ENCODE measurements around the gene AADACL4. TPM values are rescaled to one million over a fixed set of nuclear protein-coding genes. Genes with fewer than 3 reads are reported as not detected.

The AADACL4 gene
- total and polyA plus RNA-seq, 10 of the 15 experiments (the other 5 are each of a cell fraction or from before 2014, with no cell fraction given), result not detected

DNA sequence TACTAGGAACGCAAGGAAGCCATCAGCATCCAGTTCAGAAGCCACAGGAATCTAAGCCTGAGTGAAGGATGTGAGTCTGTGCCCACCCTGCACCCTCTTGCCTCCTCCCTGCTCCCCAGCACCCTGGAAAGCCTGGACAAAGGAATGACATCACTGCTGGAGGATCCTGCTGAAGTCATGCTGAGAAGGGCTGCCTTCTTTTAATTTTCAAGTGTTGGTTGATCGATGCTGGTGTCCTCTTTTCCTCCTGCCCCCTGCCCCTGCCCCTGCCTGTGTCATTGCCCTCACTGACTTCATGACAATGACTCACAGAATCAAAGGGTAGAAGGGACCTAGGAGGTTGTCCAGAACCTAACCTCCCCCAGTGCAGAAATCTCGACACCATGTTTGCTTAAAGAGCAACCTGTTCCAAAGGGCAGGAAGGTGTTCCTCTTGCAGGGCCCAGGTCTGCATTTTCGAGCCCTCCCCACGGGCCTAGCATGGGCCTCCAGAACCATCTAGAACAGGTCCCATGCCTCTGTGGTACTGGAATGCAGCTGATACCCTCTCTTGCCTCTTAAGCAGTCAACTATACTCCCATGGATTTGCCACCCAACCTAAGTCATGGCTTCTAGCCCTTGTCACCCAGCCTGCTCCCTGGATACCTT lies 35.5 kb upstream of the AADACL4 start:
- H3K27me3 ChIP-seq (replicated peaks in 1 of 2; ENCODE audit: control insufficient read depth in 2 of 2, insufficient read depth in 2 of 2, low read length in 1 of 2), result no peaks in the 10 kb centered on the region; a peak in 1 of 4 replicates
- ATAC-seq (no peak), DNase-seq (ENCODE audit: low read depth, low spot score) (no peak), FAIRE-seq (no peak)
- H3K4me1 ChIP-seq (ENCODE audit: control insufficient read depth, insufficient read depth, low read length), result no peaks in the 10 kb centered on the region
- in situ Hi-C loops (cut with MboI) (no loop called here), intact Hi-C loops (cut with micrococcal nuclease; ENCODE audit: unreplicated experiment) (no loop called here)
- BruUV-seq (replicated peaks), result no TSS peak
- no peak overlapping the region for H3K4me3 ChIP-seq
- no peak for TF ChIP-seq IKZF1 (conservative IDR thresholded peaks at IDR 0.05)
- TF ChIP-seq TARDBP (IDR thresholded peaks at IDR 0.05; ENCODE audit: borderline replicate concordance), result no peak
- no peak for TF ChIP-seq LARP7 (IDR thresholded peaks at IDR 0.05)
- no peak for TF ChIP-seq KDM1A (IDR thresholded peaks at IDR 0.05; ENCODE audit: borderline replicate concordance)
- TF ChIP-seq, protein P1, sequence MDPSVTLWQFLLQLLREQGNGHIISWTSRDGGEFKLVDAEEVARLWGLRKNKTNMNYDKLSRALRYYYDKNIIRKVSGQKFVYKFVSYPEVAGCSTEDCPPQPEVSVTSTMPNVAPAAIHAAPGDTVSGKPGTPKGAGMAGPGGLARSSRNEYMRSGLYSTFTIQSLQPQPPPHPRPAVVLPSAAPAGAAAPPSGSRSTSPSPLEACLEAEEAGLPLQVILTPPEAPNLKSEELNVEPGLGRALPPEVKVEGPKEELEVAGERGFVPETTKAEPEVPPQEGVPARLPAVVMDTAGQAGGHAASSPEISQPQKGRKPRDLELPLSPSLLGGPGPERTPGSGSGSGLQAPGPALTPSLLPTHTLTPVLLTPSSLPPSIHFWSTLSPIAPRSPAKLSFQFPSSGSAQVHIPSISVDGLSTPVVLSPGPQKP (IDR thresholded peaks at IDR 0.05; ENCODE audit: low read depth, low read length), result no peak
- no peaks in the 10 kb centered on the region for H3K36me3 ChIP-seq (ENCODE audit: control insufficient read depth in 2 of 2, insufficient read depth in 2 of 2, low read length in 1 of 2)
- CTCF ChIA-PET, result no interaction called here
- H2AFZ ChIP-seq (ENCODE audit: control insufficient read depth, low read depth, low read length), result no peak overlapping the region
- H3K9me3 ChIP-seq (replicated peaks; ENCODE audit: control insufficient read depth, insufficient read depth, low read length), result peaks cover 1% of the 10 kb centered on the region; the same call in 2 of the 3 replicates
- no peak overlapping the region for H3K4me2 ChIP-seq (ENCODE audit: control insufficient read depth, insufficient read depth)
- SMC1A ChIA-PET (ENCODE audit: uncharacterized antibody, unreplicated experiment), result no interaction called here
- WGBS (ENCODE audit: insufficient coverage, insufficient replicate concordance, low lambda C conversion rate, missing lambda C conversion rate), result 20% methylated on average over 5 of the region's 5 CpGs
- RAD21 ChIA-PET (ENCODE audit: unreplicated experiment), result no interaction called here
- no peaks in the 10 kb centered on the region; the same call in 1 of the 2 replicates for H4K20me1 ChIP-seq (ENCODE audit: control insufficient read depth, insufficient read depth)
- no peak overlapping the region for H3K27ac ChIP-seq (ENCODE audit: control insufficient read depth, insufficient read depth)
- POLR2A ChIA-PET, result no interaction called here
- H3K9ac ChIP-seq (ENCODE audit: control insufficient read depth, insufficient read depth, low read length), result no peak overlapping the region
- no peaks in the 10 kb centered on the region for H3K79me2 ChIP-seq (ENCODE audit: control insufficient read depth, insufficient read depth, low read length)

DNA sequence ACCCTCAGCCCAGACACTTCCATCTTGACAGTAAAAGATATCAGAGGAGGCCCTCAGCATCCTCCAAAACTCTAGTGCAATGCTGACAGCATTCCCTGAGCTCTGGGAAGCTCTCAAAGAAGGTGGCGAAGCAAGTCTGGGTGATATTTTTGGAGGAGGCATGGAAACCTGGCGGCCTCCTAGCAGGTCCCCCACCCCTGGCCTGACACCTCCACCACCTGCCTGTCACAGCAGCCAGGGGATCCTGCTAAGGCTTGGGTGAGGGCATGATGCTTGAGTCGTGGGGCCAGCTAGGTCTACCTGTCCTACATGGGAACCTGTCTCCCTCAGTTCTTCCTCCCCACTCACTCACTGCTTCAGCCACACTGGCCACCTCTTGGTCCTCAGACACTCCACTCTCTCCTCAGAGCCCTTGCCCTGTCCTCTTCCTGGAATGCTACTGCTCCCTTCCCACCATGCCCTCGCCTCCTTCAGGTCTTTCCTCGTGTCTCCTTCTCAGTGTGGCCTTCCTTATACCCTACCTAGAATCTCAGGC lies 34.3 kb upstream of the AADACL4 start:
- H3K79me2 ChIP-seq (ENCODE audit: control insufficient read depth, insufficient read depth, low read length), result no peaks in the 10 kb centered on the region
- WGBS (ENCODE audit: insufficient coverage, insufficient replicate concordance, low lambda C conversion rate, missing lambda C conversion rate), result 5% methylated on average over 5 of the region's 5 CpGs
- no peaks in the 10 kb centered on the region for H3K4me1 ChIP-seq (ENCODE audit: control insufficient read depth, insufficient read depth, low read length)
- no peak overlapping the region for H3K27ac ChIP-seq (ENCODE audit: control insufficient read depth, insufficient read depth)
- ATAC-seq, result no peak
- DNase-seq (ENCODE audit: low read depth, low spot score), result no peak
- no peaks in the 10 kb centered on the region; the same call in 1 of the 2 replicates for H4K20me1 ChIP-seq (ENCODE audit: control insufficient read depth, insufficient read depth)
- ChIA-PET CTCF (no interaction called here), RAD21 (ENCODE audit: unreplicated experiment) (no interaction called here), POLR2A (no interaction called here), SMC1A (ENCODE audit: uncharacterized antibody, unreplicated experiment) (no interaction called here)
- no peak overlapping the region for H3K9ac ChIP-seq (ENCODE audit: control insufficient read depth, insufficient read depth, low read length)
- intact Hi-C loops (cut with micrococcal nuclease; ENCODE audit: unreplicated experiment), result no loop called here
- H3K4me2 ChIP-seq (ENCODE audit: control insufficient read depth, insufficient read depth), result no peak overlapping the region
- no peak overlapping the region for H2AFZ ChIP-seq (ENCODE audit: control insufficient read depth, low read depth, low read length)
- H3K27me3 ChIP-seq (replicated peaks in 1 of 2; ENCODE audit: control insufficient read depth in 2 of 2, insufficient read depth in 2 of 2, low read length in 1 of 2), result no peaks in the 10 kb centered on the region; a peak in 2 of 4 replicates
- no peak for FAIRE-seq
- no TSS peak for BruUV-seq (replicated peaks)
- in situ Hi-C loops (cut with MboI), result no loop called here
- peaks cover 1% of the 10 kb centered on the region; the same call in 2 of the 3 replicates for H3K9me3 ChIP-seq (replicated peaks; ENCODE audit: control insufficient read depth, insufficient read depth, low read length)
- H3K36me3 ChIP-seq (ENCODE audit: control insufficient read depth in 2 of 2, insufficient read depth in 2 of 2, low read length in 1 of 2), result no peaks in the 10 kb centered on the region
- H3K4me3 ChIP-seq, result no peak overlapping the region
- TF ChIP-seq ETV6 (conservative IDR thresholded peaks at IDR 0.05 in 1 of 2, IDR thresholded peaks at IDR 0.05 in 1 of 2; ENCODE audit: borderline replicate concordance in 1 of 2, low read depth in 1 of 2), result no peak
- TF ChIP-seq, protein P2, sequence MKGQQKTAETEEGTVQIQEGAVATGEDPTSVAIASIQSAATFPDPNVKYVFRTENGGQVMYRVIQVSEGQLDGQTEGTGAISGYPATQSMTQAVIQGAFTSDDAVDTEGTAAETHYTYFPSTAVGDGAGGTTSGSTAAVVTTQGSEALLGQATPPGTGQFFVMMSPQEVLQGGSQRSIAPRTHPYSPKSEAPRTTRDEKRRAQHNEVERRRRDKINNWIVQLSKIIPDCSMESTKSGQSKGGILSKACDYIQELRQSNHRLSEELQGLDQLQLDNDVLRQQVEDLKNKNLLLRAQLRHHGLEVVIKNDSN (IDR thresholded peaks at IDR 0.05; ENCODE audit: borderline replicate concordance, extremely low read length, insufficient read depth, low read depth, low read length), result no peak
- TF ChIP-seq POLR2A (IDR thresholded peaks at IDR 0.05; ENCODE audit: low read depth, low read length), result no peak
- TF ChIP-seq RB1 (IDR thresholded peaks at IDR 0.05; ENCODE audit: borderline replicate concordance), result no peak
- no peak for TF ChIP-seq RBBP5 (conservative IDR thresholded peaks at IDR 0.05)
- no peak for TF ChIP-seq ASH2L (IDR thresholded peaks at IDR 0.05; ENCODE audit: borderline replicate concordance, low read depth)
- TF ChIP-seq, protein P3, sequence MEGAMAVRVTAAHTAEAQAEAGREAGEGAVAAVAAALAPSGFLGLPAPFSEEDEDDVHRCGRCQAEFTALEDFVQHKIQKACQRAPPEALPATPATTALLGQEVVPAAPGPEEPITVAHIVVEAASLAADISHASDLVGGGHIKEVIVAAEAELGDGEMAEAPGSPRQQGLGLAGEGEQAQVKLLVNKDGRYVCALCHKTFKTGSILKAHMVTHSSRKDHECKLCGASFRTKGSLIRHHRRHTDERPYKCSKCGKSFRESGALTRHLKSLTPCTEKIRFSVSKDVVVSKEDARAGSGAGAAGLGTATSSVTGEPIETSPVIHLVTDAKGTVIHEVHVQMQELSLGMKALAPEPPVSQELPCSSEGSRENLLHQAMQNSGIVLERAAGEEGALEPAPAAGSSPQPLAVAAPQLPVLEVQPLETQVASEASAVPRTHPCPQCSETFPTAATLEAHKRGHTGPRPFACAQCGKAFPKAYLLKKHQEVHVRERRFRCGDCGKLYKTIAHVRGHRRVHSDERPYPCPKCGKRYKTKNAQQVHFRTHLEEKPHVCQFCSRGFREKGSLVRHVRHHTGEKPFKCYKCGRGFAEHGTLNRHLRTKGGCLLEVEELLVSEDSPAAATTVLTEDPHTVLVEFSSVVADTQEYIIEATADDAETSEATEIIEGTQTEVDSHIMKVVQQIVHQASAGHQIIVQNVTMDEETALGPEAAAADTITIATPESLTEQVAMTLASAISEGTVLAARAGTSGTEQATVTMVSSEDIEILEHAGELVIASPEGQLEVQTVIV (IDR thresholded peaks at IDR 0.05; ENCODE audit: borderline replicate concordance, partially characterized antibody), result no peak

Data from GM12878 (cell line).